HCT116 (cell line): ENCODE data around the gene HOPX. TPM values are rescaled to one million over a fixed set of nuclear protein-coding genes. Genes with fewer than 3 reads are reported as not detected.

Source experiments
- ATAC-seq: fragments of 200-7000 bp; cut with Tn5 transposase; 2 replicates; pipeline ENCODE4 v1.9.1; 2020; ENCODE audit warnings: mild to moderate bottlenecking, moderate library complexity
- BruUV-seq: library from RNA; stranded (reverse); fragments of 400-500 nt; replicated peaks from 2 replicates; lab custom pipeline; 2021; lab: Mats Ljungman, UMichigan
- CTCF ChIA-PET: fragments of 300-600 bp; sonication (Branson Sonifier 250); formaldehyde crosslinking; loops from one replicate; lab custom pipeline; 2021; ENCODE audit warnings: antibody characterized with exemption; lab: Charles Lee
- POLR2A ChIA-PET: fragments of 300-600, 350-600 bp; sonication (Branson Sonifier 250); formaldehyde crosslinking; loops from one replicate; lab custom pipeline; 2021; ENCODE audit warnings: antibody characterized with exemption; lab: Charles Lee
- RAD21 ChIA-PET, 2 experiments: fragments of 300-600 bp; sonication (Branson Sonifier 250); formaldehyde crosslinking; loops; one replicate each; lab custom pipeline; 2023; ENCODE audit warnings: low total read pairs in 2 of 2; ENCODE audit not compliant: uncharacterized antibody in 2 of 2, unreplicated experiment in 2 of 2, low non-redundant PET in 1 of 2; lab: Charles Lee
- DNase-seq: peaks from one replicate; pipeline ENCODE4 v3.0.0-alpha.2; 2010; ENCODE audit warnings: low read depth, low spot score
- H2AFZ ChIP-seq: fragments of 200-600 bp; shearing (Covaris generic), sonication (generic); 2 replicates; pipeline ENCODE4 v1.6.1; 2017; ENCODE audit warnings: low read depth, mixed run types, mixed read lengths, antibody characterized with exemption, low read length; ENCODE audit not compliant: poor library complexity, severe bottlenecking
- H3K27ac ChIP-seq: 2 replicates; pipeline ENCODE4 v1.5.1; 2012; ENCODE audit warnings: low read depth, low read length
- H3K27me3 ChIP-seq: fragments of 200-600 bp; sonication (generic); 2 replicates; pipeline ENCODE4 v1.6.1; 2016; ENCODE audit warnings: mixed run types, low read length, mixed read lengths; ENCODE audit not compliant: insufficient read depth
- H3K36me3 ChIP-seq, 2 experiments: fragments of 200-500 bp in 1 of 2; fragments of 200-600 bp in 1 of 2; sonication (Bioruptor generic) in 1 of 2; sonication (generic) in 1 of 2; 2 replicates each; pipeline versions ENCODE4 v1.5.1 to v1.6.1; 2014 to 2016; ENCODE audit warnings: low read length in 2 of 2, inconsistent platforms in 1 of 2, mixed read lengths in 1 of 2, mixed run types in 1 of 2; ENCODE audit not compliant: insufficient read depth in 2 of 2, control insufficient read depth in 1 of 2
- H3K4me1 ChIP-seq, 2 experiments: fragments of 200-600 bp in 1 of 2; sonication (generic) in 1 of 2; 2 replicates each; pipeline versions ENCODE4 v1.5.1 to v1.6.1; 2012 to 2017; ENCODE audit warnings: low read length in 2 of 2, inconsistent platforms in 1 of 2, mild to moderate bottlenecking in 1 of 2, mixed read lengths in 1 of 2, mixed run types in 1 of 2, moderate library complexity in 1 of 2; ENCODE audit not compliant: insufficient read depth in 2 of 2, control insufficient read depth in 1 of 2
- H3K4me2 ChIP-seq: fragments of 200-600 bp; sonication (generic); 2 replicates; pipeline ENCODE4 v1.6.1; 2017; ENCODE audit warnings: mixed run types, low read length, mixed read lengths
- H3K4me3 ChIP-seq, 2 experiments: fragments of 200-600 bp in 1 of 2; sonication (generic) in 1 of 2; replicated peaks in 1 of 2; 2 replicates each; pipeline ENCODE4 v1.5.1; 2011 to 2016; ENCODE audit warnings: low read length in 2 of 2, control low read depth in 1 of 2, low read depth in 1 of 2, mild to moderate bottlenecking in 1 of 2, mixed read lengths in 1 of 2, mixed run types in 1 of 2
- H3K79me2 ChIP-seq: fragments of 200-600 bp; sonication (generic); 2 replicates; pipeline ENCODE4 v1.6.1; 2017; ENCODE audit warnings: mild to moderate bottlenecking, mixed run types, low read length, moderate library complexity, mixed read lengths; ENCODE audit not compliant: insufficient read depth
- H3K9ac ChIP-seq: fragments of 200-600 bp; sonication (generic); 2 replicates; pipeline ENCODE4 v1.6.1; 2016; ENCODE audit warnings: low read length, mixed read lengths
- H3K9me2 ChIP-seq: fragments of 200-600 bp; sonication (generic), shearing (Covaris generic); 2 replicates; pipeline ENCODE4 v1.6.1; 2017; ENCODE audit warnings: mixed run types, mild to moderate bottlenecking, moderate library complexity; ENCODE audit not compliant: insufficient read depth
- H3K9me3 ChIP-seq, 2 experiments: fragments of 200-500 bp in 1 of 2; fragments of 200-600 bp in 1 of 2; sonication (Bioruptor generic) in 1 of 2; sonication (generic) in 1 of 2; 2 replicates each; pipeline ENCODE4 v1.6.1; 2014 to 2017; ENCODE audit warnings: low read length in 2 of 2, mixed read lengths in 2 of 2, inconsistent platforms in 1 of 2, low read depth in 1 of 2, mild to moderate bottlenecking in 1 of 2, mixed run types in 1 of 2, moderate library complexity in 1 of 2; ENCODE audit not compliant: control insufficient read depth in 1 of 2, insufficient read depth in 1 of 2
- H4K20me1 ChIP-seq: fragments of 200-600 bp; sonication (generic), shearing (Covaris generic); 2 replicates; pipeline ENCODE4 v1.6.1; 2017; ENCODE audit warnings: mixed run types, mild to moderate bottlenecking, moderate library complexity; ENCODE audit not compliant: insufficient read depth
- ATF3 ChIP-seq: IDR thresholded peaks from 2 replicates; pipeline ENCODE4 v1.6.1; 2012
- CEBPB ChIP-seq: IDR thresholded peaks from 2 replicates; pipeline ENCODE4 v1.6.1; 2012; ENCODE audit warnings: low read depth
- CTCF ChIP-seq, 3 experiments: fragments of 200-600 bp in 1 of 3; sonication (generic) in 1 of 3; IDR thresholded peaks in 2 of 3; conservative IDR thresholded peaks in 1 of 3; 2 replicates each; pipeline ENCODE4 v1.5.1; 2012 to 2017; ENCODE audit warnings: low read depth in 2 of 3, low read length in 2 of 3, antibody characterized with exemption in 1 of 3, borderline replicate concordance in 1 of 3, control low read depth in 1 of 3, mild to moderate bottlenecking in 1 of 3, mixed read lengths in 1 of 3, mixed run types in 1 of 3, moderate library complexity in 1 of 3; ENCODE audit not compliant: insufficient read depth in 1 of 3
- ELF1 ChIP-seq: IDR thresholded peaks from 2 replicates; pipeline ENCODE4 v1.6.1; 2012; ENCODE audit warnings: low read depth, borderline replicate concordance
- EZH2phosphoT487 ChIP-seq: fragments of 200-600 bp; IDR thresholded peaks from 2 replicates; pipeline ENCODE4 v1.6.1; 2018; ENCODE audit warnings: antibody characterized with exemption, borderline replicate concordance
- MAX ChIP-seq: IDR thresholded peaks from 2 replicates; pipeline ENCODE4 v1.6.1; 2012
- ZNF274 ChIP-seq: fragments of 200-500 bp; sonication (Bioruptor generic); IDR thresholded peaks from 2 replicates; pipeline ENCODE4 v1.6.1; 2014; ENCODE audit warnings: mild to moderate bottlenecking, low read depth, low read length, inconsistent platforms
- intact Hi-C: fragments of 100-400 bp; cut with micrococcal nuclease; formaldehyde crosslinking; loops from 2 replicates; pipeline ENCODE4 v1.10.0; 2022
- total RNA-seq: library from RNA; stranded (reverse); gene quantifications from one replicate; pipeline ENCODE4 v1.2.1, GENCODE V29; 2021; ENCODE audit not compliant: unreplicated experiment

HOPX gene
- total RNA-seq, 1 experiment from 2014 or later: 0.42 TPM

DNA sequence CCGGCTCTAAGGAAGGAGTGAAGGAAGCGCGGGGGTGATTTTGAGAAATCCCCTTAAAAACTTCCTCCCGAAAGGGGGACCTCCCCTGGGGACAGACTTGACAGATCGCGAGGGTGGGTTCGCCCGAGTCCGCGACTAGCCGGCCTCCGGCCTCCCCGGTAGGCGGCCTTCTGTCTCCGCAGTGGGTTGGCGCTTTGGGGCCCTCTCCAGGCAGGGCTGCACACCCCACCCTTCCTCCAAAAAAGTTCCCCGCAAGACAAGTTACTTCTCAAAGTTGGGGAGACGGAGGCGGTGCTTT lies 24.8 kb downstream of the HOPX start:
- Histone ChIP-seq H3K27me3 (no peaks in the 10 kb centered on the region), H3K9me3 (no peaks in the 10 kb centered on the region), H3K4me1 (peaks cover 0 to 11% of the 10 kb centered on the region in 2 experiments; a peak in 1 of 4 replicates), H3K27ac (no peak overlapping the region), H4K20me1 (no peaks in the 10 kb centered on the region), H3K4me3 (no peak overlapping the region), H3K36me3 (no peaks in the 10 kb centered on the region), H3K9me2 (no peaks in the 10 kb centered on the region), H3K9ac (no peak overlapping the region), H3K79me2 (no peaks in the 10 kb centered on the region), H3K4me2 (no peak overlapping the region), H2AFZ (no peak overlapping the region)
- ChIA-PET POLR2A (no interaction called here), RAD21 (no interaction called here), CTCF (interaction anchor here (0.9 kb wide), 1 partner anchor 15 kb away, joined by 3 read pairs; no protein-coding TSS in a partner anchor)
- intact Hi-C loops: no loop called here
- no TSS peak for BruUV-seq
- no peak for ATAC-seq
- TF ChIP-seq ELF1 (no peak), CTCF (IDR thresholded peaks at IDR 0.05 in 2 of 3, conservative IDR thresholded peaks at IDR 0.05 in 1 of 3; ENCODE audit: borderline replicate concordance in 1 of 3, insufficient read depth in 1 of 3, low read depth in 2 of 3, low read length in 2 of 3) (no peak), ATF3 (no peak), ZNF274 (no peak), CEBPB (no peak), MAX (no peak), EZH2phosphoT487 (no peak)
- no peak for DNase-seq
